Thyroid gland (tissue), 4 donors: ENCODE measurements around the gene HDAC9.

Experiments used
- POLR2A ChIP-seq, 2 donors: fragments of 450-650 bp; IDR thresholded peaks; one replicate each; pipeline ENCODE4 v1.6.1; 2017; ENCODE audit warnings: antibody characterized with exemption in 2 of 2, mild to moderate bottlenecking in 2 of 2, moderate library complexity in 1 of 2
- TF ChIP-seq, protein P1 (sequence below), 6 experiments: fragments of 200-600 bp in 3 of 6; fragments of 450-650 bp in 3 of 6; sonication (generic) in 3 of 6; IDR thresholded peaks; one replicate each; pipeline ENCODE4 v1.5.1; 2016 to 2019; ENCODE audit warnings: antibody characterized with exemption in 6 of 6, mild to moderate bottlenecking in 2 of 6, inconsistent platforms in 1 of 6, moderate library complexity in 1 of 6

- TF ChIP-seq, protein P1, sequence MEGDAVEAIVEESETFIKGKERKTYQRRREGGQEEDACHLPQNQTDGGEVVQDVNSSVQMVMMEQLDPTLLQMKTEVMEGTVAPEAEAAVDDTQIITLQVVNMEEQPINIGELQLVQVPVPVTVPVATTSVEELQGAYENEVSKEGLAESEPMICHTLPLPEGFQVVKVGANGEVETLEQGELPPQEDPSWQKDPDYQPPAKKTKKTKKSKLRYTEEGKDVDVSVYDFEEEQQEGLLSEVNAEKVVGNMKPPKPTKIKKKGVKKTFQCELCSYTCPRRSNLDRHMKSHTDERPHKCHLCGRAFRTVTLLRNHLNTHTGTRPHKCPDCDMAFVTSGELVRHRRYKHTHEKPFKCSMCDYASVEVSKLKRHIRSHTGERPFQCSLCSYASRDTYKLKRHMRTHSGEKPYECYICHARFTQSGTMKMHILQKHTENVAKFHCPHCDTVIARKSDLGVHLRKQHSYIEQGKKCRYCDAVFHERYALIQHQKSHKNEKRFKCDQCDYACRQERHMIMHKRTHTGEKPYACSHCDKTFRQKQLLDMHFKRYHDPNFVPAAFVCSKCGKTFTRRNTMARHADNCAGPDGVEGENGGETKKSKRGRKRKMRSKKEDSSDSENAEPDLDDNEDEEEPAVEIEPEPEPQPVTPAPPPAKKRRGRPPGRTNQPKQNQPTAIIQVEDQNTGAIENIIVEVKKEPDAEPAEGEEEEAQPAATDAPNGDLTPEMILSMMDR (IDR thresholded peaks at IDR 0.05) = no peak
- TF ChIP-seq POLR2A (IDR thresholded peaks at IDR 0.05) = no peak
Measured at GRCh38 chr7:18497800-18498199, 2.3 kb downstream of the HDAC9 start.
